GM18868 (cell line): Measurements from ENCODE around the gene APOBEC3F.
A peak's percentile ranks its signal among the peaks of the same experiment; 100 is the strongest.
"Not testable (repeated sequence)": the region's sequence is repeated elsewhere in the genome, so short reads cannot be mapped to it uniquely, and the experiment has no call there.

Experiments
- ATAC-seq: cut with Tn5 transposase; IDR thresholded peaks from one replicate; pipeline ENCODE4 v1.9.1; 2021; ENCODE audit warnings: mild to moderate bottlenecking, moderate library complexity; ENCODE audit not compliant: unreplicated experiment

The APOBEC3F gene

DNA sequence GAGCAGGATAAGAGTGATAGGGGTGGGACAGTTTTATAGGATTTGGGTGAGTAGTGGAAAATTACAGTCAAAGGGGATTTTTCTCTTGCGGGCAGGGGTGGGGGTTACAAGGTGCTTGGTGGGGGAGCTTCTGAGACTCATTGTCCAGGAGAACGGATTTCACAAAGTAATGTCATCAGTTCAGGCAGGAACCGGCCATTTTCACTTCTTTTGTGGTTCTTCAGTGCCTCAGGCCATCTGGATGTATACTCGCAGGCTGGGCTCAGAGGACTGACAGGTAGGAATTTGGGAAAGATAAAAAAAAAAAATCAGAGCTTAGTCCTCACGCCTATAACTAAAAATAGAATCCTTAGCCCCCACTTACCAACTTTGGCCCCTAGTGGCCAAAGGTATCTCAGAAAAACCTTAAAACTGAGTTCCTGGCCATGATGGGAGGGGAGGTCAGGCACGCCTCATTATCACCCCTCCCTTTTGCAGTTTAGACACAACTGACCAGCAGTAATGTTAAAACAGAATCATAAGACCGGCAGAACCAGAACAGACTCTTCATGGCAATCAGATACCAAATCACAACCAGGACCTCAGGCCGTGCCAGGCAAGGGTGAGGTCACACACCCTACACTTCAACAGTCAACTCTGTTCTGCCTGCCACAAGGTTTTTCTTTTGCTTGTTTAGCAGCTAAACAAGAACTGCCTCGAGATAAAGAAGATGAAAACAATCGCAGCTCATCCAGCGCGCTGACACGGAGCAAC is 27.5 kb downstream of the APOBEC3F start:
- no peak for ATAC-seq

DNA sequence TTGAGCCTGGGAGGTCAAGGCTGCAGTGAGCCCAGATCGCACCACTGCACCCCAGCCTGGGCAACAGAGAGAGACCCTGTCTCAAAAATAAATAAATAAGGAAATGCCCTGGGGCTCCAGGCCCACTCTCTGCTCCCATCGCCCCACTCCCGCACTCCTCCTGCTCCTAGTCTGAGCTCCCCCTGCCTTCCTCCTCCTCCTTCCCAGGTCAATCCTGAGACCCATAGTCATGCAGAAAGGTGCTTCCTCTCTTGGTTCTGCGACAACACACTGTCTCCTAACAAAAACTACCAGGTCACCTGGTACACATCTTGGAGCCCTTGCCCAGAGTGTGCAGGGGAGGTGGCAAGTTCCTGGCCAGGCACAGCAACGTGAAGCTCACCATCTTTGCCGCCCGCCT is 29.5 kb downstream of the APOBEC3F start:
- no peak for ATAC-seq

DNA sequence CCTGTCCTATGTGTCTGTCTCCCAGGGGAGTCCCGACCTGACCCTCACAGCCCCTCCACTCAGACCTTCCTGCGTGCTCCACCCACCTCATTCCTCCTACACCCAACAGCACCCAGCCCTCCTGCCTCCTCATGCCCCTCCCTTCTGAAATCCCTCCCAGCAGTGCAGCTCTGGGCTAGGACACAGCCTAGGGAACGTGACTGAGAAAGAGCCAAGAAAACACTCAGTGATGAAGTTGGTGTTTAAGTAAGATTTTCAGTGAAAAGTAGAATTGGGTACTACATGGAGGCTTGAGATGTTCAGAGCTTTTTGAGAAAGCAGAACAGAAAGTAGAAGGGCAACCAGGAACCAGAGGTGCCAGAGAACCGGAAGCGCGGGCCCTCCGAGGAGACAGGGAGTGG is 31.9 kb downstream of the APOBEC3F start:
- not testable (repeated sequence) for ATAC-seq

- no peak for ATAC-seq
Observed at GRCh38 chr22:39073981-39074380, 33.3 kb downstream of the APOBEC3F start.

DNA sequence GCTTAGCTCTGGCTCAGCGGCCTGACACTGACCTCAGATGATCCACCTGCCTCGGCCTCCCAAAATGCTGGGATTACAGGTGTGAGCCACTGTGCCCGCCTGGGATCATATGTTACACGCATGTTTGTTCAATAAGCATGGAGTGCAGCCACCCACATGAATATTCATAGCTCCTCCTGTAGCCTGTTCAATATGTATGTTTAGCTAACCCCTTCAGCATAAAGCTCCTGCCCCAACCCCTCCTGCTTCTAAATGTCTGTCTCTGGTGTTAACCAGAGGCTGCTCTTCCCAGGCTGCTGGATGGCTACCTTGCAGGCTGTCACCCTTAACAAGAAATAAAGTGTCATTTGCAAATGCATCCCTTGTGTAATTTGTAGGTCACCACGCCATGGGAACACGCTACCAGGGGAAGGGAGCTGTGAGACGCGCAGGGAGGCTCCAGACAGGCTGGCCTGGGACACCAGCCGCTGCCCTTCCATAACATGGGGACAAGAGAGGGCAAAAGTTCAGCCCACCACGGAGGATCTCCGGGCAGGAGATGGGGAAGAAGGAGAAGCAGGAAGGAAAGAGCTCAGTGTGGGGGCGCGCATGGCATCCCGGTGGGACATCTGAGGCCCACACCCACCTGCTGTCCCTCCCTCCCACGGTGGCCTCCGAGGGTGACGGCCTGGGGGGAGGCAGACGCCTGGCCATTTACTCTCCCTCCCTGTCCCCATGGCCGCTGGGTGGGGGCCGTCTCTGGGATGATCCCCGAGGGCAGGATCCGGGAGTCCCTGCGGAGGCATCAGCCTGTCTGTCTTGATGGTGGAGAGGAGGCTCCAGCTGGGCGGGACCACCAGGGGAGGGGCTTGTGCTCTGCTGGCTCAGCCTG is 35.7 kb downstream of the APOBEC3F start:
- ATAC-seq: not testable (repeated sequence)

- ATAC-seq: peak; percentile 63
Observed at GRCh38 chr22:39077026-39077840, 36.6 kb downstream of the APOBEC3F start, which contains the start of gene APOBEC3G. Gene APOBEC3G, plus strand, starts transcription at chr22:39077275. Its CDS starts 87 bp downstream, at chr22:39077362.

DNA sequence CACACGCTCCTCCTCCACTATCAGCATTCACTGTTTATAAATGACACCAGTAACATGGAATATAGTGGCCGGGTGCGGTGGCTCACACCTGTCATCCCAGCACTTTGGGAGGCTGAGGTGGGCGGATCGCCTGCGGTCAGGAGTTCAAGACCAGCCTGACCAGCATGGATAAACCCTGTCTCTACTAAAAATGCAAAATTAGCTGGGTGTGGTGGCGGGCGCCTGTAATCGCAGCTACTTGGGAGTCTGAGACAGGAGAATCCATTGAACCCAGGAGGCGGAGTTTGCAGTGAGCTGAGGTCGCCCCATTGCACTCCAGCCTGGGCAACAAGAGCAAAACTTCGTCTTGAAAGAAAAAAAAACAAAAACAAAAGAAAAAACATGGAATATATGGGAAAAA is 37.2 kb downstream of the APOBEC3F start:
- not testable (repeated sequence) for ATAC-seq

GRCh38 chr22:39078329-39078728 is 37.7 kb downstream of the APOBEC3F start:
- ATAC-seq: no peak

- ATAC-seq: not testable (repeated sequence)
Observed at GRCh38 chr22:39079054-39079637, 38.5 kb downstream of the APOBEC3F start.

DNA sequence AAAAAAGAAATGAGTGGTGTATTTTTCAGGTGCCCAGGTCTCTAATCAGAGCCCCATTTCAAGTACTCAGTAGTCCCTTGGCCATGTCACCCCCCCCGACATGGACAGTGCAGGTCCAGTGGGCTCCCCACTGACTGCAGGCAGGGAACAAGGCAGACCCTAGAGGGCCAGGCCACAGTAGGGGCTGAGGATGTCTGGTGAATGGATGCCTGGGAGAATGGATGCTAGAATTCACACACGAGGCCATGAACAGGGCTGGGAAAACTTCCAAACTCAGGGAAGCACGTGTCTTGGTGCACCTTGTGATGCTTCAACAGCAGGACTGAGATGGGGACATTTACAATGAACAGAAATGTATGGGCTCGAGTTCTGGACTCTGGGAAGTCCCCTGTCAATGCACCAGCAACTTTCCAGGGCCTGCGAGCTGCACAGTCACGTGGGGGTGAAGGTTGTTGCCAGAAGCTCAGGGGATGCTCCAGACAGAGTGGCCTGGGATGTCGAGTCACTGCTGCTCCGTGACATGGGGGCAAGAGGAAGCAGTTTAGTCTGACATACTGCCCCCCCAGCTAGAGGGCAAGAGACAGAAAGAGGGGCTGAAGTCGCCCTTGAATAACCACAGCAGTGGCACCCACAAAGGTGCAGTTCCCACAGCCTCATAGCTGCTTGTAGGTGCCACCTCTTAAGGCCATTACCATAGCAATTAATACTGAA is 39.5 kb downstream of the APOBEC3F start:
- no peak for ATAC-seq

DNA sequence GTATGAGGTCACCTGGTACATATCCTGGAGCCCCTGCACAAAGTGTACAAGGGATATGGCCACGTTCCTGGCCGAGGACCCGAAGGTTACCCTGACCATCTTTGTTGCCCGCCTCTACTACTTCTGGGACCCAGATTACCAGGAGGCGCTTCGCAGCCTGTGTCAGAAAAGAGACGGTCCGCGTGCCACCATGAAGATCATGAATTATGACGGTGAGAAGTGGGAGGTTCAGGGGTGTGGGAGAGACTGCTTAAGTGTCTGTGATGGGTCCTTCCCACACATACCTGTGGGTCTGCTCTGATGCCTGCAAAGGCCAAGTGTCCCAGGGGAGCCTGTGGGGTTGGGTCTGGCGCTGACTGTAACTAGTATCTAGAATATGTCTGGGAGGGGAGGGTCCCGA is 40.4 kb downstream of the APOBEC3F start:
- ATAC-seq: no peak

DNA sequence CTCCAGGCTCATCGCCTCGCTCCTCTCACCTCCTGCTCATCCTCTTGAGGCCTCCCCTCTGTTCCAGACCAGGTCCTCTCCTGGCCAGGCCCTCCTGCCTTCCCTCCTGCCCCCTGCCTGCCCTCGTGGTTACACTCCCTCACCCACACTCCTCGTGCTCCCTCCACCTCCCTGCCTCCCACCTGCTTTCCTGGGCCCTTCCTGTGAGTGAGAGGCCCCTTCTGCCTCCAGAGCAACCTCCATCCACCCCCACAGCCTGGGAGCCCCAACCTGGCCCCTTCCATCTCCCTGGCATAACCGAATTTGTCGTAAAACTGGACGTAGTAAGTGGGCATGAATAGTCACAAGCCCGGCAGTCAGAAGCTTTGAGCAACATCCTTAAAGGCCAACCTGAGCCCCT is 40.9 kb downstream of the APOBEC3F start:
- no peak for ATAC-seq

- no peak for ATAC-seq
Observed at GRCh38 chr22:39083212-39084165, 42.8 kb downstream of the APOBEC3F start.

DNA sequence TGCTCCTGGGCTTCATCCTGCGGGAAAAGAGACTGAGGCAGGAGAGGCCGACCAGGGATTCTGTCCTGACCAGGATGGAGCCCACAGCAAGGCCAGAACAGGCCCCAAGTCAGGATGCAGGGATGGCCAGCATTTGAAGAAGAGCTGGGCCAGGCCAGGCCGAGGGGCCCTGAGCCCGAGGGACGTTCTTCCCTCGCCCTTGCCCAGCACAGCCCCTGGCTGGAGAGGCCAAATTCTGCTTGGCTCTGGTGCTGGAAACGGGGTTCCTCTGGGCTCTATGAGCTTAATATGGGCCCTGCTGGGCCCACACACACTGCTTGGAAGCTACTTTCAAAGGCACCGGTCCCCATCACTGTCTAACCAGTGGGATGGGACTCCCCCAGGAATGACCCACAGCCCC is 44.0 kb downstream of the APOBEC3F start:
- no peak for ATAC-seq

DNA sequence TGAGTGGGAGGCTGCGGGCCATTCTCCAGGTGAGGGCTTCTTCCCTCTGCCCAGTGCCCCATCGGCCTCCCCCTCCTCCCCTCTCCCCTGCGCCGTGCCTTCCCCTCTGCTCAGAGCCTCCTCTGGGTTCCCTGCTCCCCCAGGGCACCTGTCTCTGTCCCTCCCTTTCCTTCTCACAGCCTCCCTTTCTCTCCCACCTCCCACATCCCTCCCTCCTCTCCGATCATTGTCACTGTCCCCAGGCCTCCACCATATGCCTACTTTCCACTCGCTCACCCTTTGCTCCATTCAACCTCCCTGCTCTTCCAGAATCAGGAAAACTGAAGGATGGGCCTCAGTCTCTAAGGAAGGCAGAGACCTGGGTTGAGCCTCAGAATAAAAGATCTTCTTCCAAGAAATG is 46.4 kb downstream of the APOBEC3F start:
- no peak for ATAC-seq

- ATAC-seq: no peak
Observed at GRCh38 chr22:39087881-39088684, 47.4 kb downstream of the APOBEC3F start.

DNA sequence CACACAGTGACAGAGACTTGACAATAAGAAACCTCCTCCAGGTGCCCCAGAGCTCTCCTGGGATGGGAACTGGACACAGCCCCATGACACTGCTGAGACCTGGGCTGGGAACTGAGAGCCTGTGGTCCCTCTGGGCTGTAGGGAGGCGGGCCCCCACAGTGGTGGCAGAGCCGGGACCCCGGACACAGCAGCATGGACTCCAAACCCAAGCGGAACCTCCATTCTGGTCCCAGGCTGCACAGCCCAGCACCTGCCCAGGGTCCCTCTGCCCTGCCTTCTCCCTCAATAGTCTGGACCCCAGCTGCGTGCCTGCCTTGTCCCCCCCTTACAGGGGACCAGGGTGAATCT is 48.0 kb downstream of the APOBEC3F start:
- ATAC-seq: no peak

- ATAC-seq: no peak
Observed at GRCh38 chr22:39089928-39090327, 49.3 kb downstream of the APOBEC3F start.
